Measurements from ENCODE around the gene PRELID2. TPM values are rescaled to one million over a fixed set of nuclear protein-coding genes. Genes with fewer than 3 reads are reported as not detected.

PRELID2 gene
- total RNA-seq, 4 donors from 2014 or later, result 23.9 to 143 (median 106) TPM

GRCh38 chr5:145825751-145826180 lies 9.4 kb downstream of the PRELID2 start:
- H3K4me3 ChIP-seq, result no peak overlapping the region
- no peaks in the 10 kb centered on the region for H3K36me3 ChIP-seq
- no peaks in the 10 kb centered on the region for H3K27me3 ChIP-seq
- TF ChIP-seq EP300 (IDR thresholded peaks at IDR 0.05; ENCODE audit: low read depth) (no peak), CTCF (IDR thresholded peaks at IDR 0.05) (peak; percentile 63 to 74 (median 71))
- 67 to 69% methylated on average over 3 of the region's 3 CpGs for WGBS, 2 donors (ENCODE audit: low coverage in 1 of 2)
- no peak for DNase-seq
- intact Hi-C loops (cut with DNase I; ENCODE audit: low total_unique reads) (no loop called here), in situ Hi-C loops (cut with MboI; ENCODE audit: low pct_ligation_motif_present in 1 of 4, low pct_unique_long_range_greater_than_20kb in 1 of 4, low sequenced_read_pairs in 3 of 4) (loop anchor here in 1 of 4 donors (25.0 kb wide), 1 partner anchor 1613 kb away; no protein-coding TSS in a partner anchor)
- no peak overlapping the region for H3K27ac ChIP-seq
- peaks cover 0 to 29% (median 12%) of the 10 kb centered on the region in 4 donors for H3K4me1 ChIP-seq
- no peaks in the 10 kb centered on the region for H3K9me3 ChIP-seq

- intact Hi-C loops (cut with DNase I; ENCODE audit: low total_unique reads), result no loop called here
- no peaks in the 10 kb centered on the region for H3K36me3 ChIP-seq
- H3K27ac ChIP-seq, result no peak overlapping the region
- TF ChIP-seq POLR2AphosphoS5 (IDR thresholded peaks at IDR 0.05) (no peak), POLR2A (IDR thresholded peaks at IDR 0.05) (no peak), CTCF (IDR thresholded peaks at IDR 0.05) (no peak), EP300 (IDR thresholded peaks at IDR 0.05; ENCODE audit: low read depth) (no peak)
- no peaks in the 10 kb centered on the region for H3K9me3 ChIP-seq
- H3K4me1 ChIP-seq, result peaks cover 0 to 11% (median 1%) of the 10 kb centered on the region in 4 donors
- no peaks in the 10 kb centered on the region for H3K27me3 ChIP-seq
- 45 to 75% methylated on average over 2 to 4 of the region's 4 CpGs for WGBS, 2 donors (ENCODE audit: low coverage in 1 of 2)
- in situ Hi-C loops (cut with MboI; ENCODE audit: low pct_ligation_motif_present in 1 of 4, low pct_unique_long_range_greater_than_20kb in 1 of 4, low sequenced_read_pairs in 3 of 4), result no loop called here
- no peak for DNase-seq
- H3K4me3 ChIP-seq, result no peak overlapping the region
Observed at GRCh38 chr5:145824040-145824439, 11.1 kb downstream of the PRELID2 start.

GRCh38 chr5:145818604-145819003 lies 16.5 kb downstream of the PRELID2 start:
- H3K27me3 ChIP-seq, result no peaks in the 10 kb centered on the region
- in situ Hi-C loops (cut with MboI; ENCODE audit: low pct_ligation_motif_present in 1 of 4, low pct_unique_long_range_greater_than_20kb in 1 of 4, low sequenced_read_pairs in 3 of 4), result no loop called here
- no peak for TF ChIP-seq POLR2A (IDR thresholded peaks at IDR 0.05)
- intact Hi-C loops (cut with DNase I; ENCODE audit: low total_unique reads), result no loop called here
- no peak for DNase-seq
- no peak overlapping the region for H3K4me3 ChIP-seq
- H3K4me1 ChIP-seq, result no peaks in the 10 kb centered on the region
- H3K9me3 ChIP-seq, result no peaks in the 10 kb centered on the region
- peaks cover 0 to 14% (median 5%) of the 10 kb centered on the region in 4 donors for H3K36me3 ChIP-seq
- H3K27ac ChIP-seq, result peak overlapping the region in 1 of 4 donors; percentile 9
- 63 to 81% methylated on average over 2 to 4 of the region's 4 CpGs for WGBS, 2 donors (ENCODE audit: low coverage in 1 of 2)

GRCh38 chr5:145812877-145813276 lies 22.3 kb downstream of the PRELID2 start:
- in situ Hi-C loops (cut with MboI; ENCODE audit: low pct_ligation_motif_present in 1 of 4, low pct_unique_long_range_greater_than_20kb in 1 of 4, low sequenced_read_pairs in 3 of 4) (no loop called here), intact Hi-C loops (cut with DNase I; ENCODE audit: low total_unique reads) (no loop called here)
- Histone ChIP-seq H3K4me3 (no peak overlapping the region), H3K9me3 (no peaks in the 10 kb centered on the region), H3K27me3 (no peaks in the 10 kb centered on the region), H3K36me3 (peaks cover 0 to 18% (median 7%) of the 10 kb centered on the region in 4 donors), H3K4me1 (no peaks in the 10 kb centered on the region), H3K27ac (no peak overlapping the region)
- WGBS, 2 donors (ENCODE audit: low coverage in 1 of 2), result 54 to 88% methylated on average over 1 of the region's 1 CpG
- TF ChIP-seq EP300 (IDR thresholded peaks at IDR 0.05; ENCODE audit: low read depth), result no peak
- TF ChIP-seq CTCF (IDR thresholded peaks at IDR 0.05), result no peak
- TF ChIP-seq POLR2AphosphoS5 (IDR thresholded peaks at IDR 0.05), result no peak
- TF ChIP-seq POLR2A (IDR thresholded peaks at IDR 0.05), result no peak
- no peak for DNase-seq

Data from transverse colon (tissue), 4 donors.